GM18907 (cell line): ENCODE measurements around the gene RHBDD1.
A peak's percentile ranks its signal among the peaks of the same experiment; 100 is the strongest.
"Not testable (repeated sequence)": the region's sequence is repeated elsewhere in the genome, so short reads cannot be mapped to it uniquely, and the experiment has no call there.

Source experiments
- ATAC-seq: cut with Tn5 transposase; IDR thresholded peaks from one replicate; pipeline ENCODE4 v1.9.1; 2021; ENCODE audit warnings: mild to moderate bottlenecking, moderate library complexity; ENCODE audit not compliant: unreplicated experiment

RHBDD1 gene

DNA sequence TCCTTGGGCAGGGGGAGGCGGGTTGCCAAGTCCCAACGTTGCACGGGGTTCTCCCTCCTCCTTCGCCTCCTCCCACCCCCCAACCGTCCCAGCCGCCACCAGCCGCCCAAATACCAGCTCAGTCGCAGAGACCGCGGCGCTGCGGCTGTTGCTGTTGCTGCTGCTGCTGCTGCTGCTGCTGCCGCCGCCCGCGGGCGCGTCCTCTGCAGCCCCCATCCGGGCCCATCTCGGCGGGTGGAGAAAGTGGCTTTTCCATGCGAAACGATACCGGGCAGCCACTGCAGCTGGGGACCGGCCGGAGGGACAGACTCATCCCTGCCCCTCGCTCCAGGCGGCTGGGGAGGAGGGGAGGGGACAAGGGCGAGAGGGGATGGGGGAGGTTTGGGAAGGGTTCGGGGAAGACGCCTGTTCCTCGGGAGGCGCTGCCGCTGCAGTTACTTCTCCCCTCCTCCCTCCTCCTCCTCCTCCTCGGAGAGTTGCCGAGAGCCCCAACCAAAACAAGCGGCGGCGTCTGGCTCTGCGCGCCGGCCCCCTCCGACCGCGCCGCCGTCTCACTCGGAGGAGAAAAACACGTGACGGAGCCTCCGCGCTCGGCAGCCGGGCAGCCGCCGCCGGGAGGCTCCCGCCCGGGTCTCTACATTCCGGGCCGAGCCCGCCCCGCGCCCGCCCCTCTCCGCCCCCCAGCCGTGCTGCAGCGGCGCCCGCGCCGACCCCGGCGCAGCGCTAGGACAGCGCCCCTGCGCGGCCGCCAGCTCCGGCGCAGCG is 36.5 kb upstream of the RHBDD1 start, which contains the start of gene IRS1:
IRS1 (minus strand) TSS at position 610 of the 765 bp plus-strand sequence. CDS start 1,082 bp downstream, outside the sequence.
- ATAC-seq = peak; percentile 37

DNA sequence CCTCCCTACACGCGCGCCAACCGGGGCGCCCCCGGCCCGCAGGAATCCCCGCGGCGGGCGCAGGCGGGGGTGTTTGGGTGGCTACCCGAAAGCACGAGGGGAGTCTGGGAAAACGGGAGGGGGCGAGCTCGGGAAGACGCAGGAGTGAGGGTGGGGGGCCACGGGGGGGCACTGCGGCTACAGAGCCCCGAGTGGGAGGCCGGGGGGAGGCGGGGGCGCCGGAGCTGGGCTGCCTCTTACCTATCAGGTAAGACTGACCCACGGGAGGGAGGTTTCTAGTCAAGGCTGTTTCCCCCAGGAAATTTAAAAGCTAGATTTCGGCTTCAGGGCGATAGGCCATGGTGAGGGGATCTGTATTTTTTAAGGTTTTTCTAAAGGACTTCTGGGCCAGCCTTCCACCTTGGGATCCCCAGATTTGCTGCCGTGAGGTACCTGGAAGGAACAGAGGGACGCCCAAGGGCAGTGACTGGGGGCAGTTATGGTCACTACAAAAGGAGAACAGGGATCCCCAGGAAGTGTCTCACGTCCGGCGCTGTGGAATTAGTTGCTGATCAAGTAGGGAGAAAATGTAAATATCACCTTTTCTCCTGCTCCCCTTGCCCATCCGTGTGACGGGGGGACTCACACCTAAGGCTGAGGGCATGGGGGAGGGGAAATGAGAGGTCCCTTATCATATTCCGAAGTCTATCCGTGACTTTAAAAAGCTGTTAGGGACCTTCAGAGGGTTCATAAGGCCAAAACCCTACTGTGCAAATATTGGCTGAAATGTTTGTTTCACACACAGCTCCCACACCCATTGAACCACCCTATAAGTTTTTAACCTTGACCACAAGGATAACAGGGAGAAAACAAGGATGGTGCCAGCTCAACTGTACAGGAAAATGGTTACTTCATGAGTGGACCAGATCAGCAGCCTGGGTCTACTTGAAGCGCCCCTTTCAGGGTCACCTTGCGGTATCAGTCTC is 35.6 kb upstream of the RHBDD1 start:
- ATAC-seq = no peak

DNA sequence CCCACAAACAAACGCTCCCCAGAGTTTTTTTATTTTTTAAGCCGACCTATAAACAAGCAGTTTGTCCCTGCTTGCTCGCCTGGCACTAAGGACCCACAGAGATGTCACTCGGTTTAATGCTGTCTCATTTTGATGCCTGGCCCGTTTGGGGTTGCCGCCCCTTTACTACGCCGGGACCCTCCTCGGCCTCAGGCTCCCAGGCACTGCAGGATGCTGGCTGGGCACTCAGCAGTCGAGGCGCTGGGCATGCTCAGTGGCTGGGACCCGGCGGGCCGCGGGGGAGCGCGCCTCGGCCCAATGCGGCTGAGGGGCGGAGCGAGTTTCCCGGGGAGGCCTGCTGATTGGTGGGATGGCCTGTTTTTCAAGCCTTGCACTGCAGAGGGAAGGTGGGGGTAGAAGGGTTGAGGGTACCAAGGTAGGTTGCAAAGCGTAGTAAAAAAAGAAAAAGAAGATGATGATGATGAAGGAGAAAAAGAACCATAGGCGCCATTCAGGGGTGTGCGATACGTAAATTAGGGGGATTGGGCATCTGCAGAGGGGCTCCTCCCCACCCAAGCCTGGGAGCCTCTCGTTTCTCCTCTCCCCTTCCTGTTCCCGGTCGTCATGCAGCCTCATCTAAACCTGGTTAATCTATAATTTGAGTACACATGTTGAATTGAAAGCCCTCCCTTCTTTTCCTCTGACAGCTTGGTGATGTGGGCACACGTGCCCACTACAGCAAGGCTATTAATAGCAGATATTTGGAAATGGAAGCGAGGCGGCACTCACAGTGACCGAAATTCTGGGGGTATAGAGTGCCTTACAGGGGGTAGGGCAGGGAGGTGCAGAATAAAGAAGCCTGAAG is 34.7 kb upstream of the RHBDD1 start:
- peak; percentile 85 for ATAC-seq

DNA sequence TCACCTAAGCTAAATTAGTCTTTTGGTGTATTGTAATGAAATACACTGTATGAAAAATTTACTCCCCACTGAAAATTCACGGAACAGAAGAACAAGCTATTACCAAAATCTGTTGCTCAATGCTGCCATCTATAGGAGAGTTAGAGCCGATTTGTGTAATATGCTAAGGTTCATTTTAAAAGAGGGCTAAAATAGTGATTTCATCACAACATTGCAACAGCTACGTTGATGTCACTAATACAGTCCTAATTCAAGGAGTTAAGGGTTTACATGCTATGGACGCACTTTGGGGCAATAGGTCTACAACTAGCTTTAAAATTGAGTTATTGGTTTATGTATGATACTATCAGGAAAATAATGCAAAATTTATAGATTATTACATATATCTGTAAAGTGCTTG is 33.3 kb upstream of the RHBDD1 start:
- ATAC-seq = no peak

DNA sequence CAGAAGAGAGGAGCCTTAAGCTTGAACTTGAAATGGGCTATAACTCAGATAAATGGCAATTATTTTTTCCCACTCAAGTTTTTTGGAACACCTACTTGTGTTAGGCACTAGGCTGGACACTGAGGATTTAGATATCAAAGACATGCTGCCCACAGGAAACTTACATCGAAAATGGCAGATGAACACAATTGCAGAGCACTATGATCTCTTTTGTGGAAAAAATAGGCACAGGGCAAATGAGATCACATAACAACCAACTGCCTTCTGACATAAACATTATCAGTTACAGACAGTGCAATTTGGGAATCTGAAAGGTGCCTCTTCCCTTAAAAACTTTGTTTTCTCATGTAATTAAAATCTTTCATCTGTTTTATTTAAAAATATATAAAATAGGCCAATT is 32.4 kb upstream of the RHBDD1 start:
- ATAC-seq = no peak

DNA sequence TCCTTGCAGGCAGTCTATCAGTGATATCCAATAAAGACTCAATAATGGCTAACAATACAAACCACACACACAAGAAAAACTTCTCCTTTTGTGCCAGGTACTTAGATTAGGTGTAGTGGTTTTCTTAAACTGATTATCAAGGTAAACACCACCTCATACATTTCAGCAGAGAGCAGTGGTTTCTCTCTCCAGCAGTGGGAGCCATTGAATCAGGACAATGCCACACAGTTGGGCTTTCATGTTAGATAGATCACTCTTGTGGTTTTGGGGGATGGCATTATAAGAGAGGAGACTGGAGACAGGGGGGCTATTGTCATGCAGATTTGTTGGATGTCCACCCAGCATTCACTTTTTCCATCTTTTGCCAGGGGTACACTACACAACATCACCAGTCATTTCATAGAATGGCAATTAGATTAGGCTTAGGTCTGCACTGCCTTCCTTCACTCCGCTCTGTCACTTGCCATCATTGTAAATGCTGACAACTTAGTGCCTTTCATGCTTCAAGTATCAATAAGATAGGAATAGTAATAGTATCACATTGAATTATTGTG is 22.6 kb upstream of the RHBDD1 start:
- peak; percentile 56 for ATAC-seq

DNA sequence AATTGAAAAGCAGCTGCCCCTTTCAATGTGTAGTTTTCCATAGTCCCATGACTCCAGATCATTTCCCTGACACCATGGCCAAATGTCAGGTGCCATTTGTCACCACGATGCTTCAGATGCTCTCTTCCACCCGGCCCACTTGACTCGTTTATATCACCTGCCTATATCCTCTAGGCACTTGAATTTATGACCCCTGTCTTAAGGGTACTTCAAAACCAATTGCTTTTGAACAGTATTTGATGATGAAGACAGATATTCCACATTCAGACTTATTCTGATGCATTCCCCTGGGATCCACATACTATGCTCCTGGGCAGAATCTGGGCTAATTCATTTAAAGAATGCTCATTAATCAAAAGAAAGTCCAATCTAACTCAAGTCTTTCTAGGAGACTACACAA is 16.9 kb upstream of the RHBDD1 start:
- no peak for ATAC-seq

DNA sequence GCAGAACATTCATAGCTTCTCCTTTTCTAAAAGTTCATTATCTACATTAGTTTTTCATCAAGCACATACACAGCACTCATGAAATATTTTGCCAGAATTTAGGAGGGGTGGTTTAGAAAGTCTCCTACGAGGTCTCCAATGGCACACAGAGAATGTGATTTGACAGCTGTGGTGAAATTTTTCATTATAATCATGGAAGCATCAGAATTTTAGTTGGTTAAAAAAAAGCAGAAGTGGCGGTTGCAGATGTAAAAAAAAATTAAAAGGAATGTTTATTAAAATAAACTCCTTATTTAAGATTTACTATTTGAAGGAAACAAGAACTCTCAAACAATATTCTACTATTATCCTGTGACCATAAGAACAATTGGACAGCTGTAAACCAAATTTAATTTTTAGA is 10.8 kb upstream of the RHBDD1 start:
- no peak for ATAC-seq

DNA sequence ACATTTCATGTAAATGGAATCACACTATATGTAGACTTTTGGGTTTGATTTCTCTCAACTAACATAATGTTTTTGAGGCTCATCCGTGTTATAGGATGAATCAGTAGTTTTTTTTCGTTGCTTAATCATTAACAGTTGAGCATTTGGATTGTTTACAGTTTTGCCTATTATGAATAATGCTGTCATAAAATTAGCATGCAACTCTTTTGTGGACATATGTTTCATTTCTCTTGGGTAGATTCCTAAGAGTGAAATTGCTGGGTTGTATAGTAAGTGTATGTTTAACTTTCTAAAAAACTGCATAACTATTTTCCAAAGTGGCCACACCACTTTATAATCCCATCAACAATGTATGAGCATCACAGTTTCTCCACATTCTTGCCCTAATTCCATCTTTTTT is 7.7 kb upstream of the RHBDD1 start:
- ATAC-seq = no peak

DNA sequence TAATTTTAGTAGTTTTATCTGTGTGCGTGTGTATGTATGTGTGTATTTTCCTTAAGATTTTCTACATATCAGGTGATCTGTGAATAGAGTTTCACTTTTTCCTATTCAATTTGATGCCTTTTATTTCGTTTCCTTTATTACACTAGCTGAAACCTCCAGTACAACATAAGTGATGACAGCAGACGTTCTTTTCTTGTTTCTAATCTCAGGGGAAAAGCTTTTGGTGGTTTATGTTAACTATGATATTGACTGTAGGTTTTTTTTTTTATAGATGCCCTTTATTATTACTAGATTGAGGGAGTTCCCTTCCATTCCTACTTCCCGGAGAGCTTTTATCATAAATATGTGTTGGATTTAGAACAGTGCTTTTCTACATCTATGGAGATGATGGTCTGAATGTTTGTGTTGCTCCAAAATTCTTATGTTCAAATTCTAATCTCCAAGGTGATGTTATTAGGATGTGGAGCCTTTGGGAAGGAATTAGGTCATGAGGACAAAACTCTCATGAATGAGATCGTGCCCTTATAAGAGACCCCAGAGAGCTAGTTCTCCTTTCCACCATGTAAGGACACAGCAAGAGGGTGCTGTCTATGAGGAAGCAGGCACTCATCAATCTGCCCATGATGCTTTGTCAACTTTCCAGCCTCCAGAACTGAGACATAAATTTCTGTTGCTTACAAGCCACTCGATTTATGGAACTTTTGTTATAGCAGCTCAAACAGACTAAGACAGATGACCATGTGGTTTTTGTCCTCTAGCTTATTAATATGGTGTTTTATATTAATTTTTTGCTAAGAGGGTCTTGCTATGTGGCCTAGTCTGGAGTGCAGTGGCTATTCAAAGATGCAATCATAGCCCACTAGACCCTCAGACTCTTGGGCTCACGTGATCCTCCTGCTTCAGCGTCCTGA is 5.9 kb upstream of the RHBDD1 start:
- no peak for ATAC-seq

DNA sequence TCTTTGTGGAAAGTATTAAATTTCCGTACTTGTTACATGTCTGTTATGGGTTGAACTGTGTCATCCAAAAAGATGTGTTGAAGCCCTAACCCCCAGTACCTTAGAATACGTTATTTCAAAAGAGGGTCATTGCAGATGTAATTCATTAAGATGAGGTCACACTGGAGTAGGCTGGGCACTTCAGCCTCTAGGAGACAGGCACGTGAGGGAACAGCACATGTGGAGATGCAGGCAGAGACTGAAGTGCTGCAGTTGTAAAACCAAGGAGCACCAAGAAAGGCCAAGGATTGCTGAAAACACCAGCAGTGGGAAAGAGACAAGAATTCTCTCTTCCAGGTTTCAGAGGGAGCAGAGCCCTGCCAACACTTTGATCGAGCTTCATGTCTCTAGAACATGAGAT is 4.6 kb upstream of the RHBDD1 start:
- ATAC-seq = no peak

DNA sequence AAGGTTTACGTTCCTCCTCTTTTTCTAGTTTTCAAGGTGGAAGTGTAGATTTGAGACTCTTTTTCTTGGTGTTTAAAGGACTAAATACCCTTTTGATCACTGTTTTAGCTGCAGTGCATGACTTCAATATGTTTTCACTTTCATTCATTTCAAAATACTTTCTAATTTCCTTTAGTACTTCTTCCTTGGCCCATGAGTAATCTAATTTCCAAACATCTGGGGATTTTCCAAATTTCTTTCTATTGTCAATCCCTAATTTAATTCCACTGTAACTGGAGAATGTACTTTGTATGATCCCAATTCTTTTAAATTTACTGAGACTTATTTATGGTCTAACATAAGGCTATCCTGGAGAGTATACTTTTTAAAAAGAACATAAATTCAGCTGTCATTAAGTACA is 3.8 kb upstream of the RHBDD1 start:
- no peak for ATAC-seq

DNA sequence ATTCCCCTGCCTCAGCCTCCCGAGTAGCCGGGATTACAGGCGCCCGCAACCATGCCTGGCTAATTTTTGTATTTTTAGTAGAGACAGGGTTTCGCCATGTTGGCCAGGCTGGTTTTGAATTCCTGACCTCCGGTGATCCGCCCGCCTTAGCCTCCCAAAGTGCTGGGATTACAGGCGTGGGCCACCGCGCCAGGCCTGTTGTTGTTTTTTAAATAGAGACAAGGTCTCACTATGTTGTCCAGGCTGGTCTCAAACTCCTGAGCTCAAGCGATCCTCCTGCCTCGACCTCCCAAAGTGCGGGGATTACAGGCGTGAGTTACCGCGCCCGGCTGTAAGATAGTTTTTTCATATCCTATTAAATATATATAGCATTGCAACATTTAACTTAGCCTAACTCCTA is 974 bp upstream of the RHBDD1 start:
- ATAC-seq = not testable (repeated sequence)

DNA sequence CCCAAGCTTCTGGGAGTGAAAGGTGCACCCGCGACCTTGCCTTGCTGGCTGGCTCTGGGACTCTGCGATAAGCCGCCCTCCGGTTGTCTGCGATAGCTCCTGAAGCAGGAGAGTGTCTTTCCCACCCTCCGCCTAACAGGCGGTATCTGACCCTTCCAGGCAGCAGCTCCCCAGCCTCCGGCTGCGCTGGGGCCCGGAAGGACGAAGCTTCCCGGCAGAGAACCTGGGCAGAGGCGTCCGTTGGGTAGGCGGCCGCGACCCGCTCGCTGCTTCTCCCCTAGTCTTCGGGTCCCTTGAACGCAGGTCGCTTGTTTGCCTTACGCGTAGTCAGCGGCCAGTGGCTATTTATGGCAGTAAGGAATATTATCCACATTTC is 446 bp upstream of the RHBDD1 start:
- ATAC-seq = peak; percentile 32

DNA sequence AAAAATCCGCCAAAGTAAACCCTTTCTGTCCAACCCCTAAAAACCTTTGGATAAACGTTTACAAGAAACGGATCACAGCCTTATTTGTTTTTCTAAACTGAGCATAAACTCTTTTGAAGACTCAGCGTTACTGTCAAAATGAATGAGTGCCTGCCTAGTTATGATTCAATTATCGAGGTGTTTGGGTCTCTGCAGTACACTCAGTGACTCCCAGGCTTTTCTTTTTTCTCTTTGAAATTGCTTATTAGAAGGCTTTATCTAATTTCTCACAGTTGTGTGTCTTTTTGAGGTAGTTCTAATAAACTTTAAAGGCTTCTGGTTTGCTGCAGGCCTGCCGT is 663 bp downstream of the RHBDD1 start:
- peak; percentile 16 for ATAC-seq

DNA sequence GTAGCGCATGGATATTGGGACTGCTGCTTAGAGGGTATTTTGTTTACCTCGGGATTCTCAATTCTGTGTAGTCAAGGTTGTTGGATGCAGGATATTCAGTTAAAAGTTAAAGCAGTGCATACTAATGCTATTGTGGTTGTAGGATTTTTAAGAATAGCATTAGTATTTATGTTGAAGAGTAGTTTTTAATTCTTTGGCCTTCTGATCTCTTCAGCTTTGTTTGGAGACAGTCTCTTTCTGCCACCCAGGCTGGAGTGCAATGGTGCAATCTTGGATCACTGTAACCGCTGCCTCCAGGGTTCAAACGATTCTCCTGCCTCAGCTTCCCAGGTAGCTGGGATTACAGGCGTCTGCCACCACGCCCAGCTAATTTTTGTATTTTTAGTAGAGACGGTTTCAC is 1.5 kb downstream of the RHBDD1 start:
- ATAC-seq = no peak

DNA sequence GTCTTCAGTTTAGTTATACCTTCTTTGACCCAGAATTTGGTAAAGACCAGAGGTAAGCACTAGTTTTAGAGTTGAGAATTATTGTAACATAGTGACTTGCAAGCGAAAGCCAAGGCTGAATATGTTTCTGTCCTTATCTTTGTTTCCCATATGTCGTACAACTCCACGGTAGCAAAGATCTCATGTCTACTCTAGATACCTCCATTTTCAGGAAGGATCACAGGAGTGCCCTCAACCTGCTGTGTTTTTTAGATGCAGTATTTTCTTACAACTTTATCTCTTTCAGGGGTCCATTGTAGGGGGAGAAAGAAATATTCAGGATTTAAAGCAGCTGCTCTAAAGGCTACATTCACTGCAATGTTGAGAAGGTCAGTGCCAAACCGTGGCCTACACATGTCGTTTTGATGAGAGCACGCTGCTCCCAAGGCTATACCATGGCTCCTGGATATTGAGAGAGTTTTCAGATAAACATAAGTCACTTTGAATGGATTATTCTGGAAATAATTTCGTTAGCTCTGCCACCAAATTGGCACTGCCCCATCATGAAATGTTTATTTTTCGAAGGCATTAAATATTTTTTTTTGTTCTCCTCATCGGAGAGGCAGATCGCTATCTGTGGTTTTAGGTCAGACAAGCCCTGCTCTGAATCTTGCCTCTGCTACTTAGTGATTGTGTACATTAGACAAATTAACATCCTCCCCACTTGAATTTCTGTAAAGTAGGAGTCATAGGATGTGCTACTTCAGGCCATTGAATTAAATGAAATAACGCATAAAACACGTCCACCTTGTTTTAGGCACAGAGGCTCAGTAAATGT is 2.1 kb downstream of the RHBDD1 start:
- no peak for ATAC-seq

DNA sequence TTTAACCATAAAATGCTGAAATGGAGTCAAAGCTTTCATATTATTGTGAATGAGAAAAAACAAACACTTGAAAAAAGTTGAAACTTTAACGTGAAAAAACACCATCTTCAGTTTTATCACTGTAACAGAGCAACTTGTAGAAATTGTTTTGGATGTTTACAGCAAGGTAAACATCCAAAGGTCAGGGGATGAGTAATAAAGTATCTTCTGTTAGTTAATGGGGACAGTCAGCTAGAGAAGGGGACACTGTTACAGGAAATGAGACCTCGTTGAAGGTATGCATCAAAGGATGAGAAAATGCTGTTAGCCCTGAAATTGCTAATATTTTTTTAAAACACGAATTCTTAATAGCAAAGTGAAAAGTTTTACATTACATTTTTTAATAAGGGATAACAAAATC is 2.9 kb downstream of the RHBDD1 start:
- ATAC-seq = no peak

DNA sequence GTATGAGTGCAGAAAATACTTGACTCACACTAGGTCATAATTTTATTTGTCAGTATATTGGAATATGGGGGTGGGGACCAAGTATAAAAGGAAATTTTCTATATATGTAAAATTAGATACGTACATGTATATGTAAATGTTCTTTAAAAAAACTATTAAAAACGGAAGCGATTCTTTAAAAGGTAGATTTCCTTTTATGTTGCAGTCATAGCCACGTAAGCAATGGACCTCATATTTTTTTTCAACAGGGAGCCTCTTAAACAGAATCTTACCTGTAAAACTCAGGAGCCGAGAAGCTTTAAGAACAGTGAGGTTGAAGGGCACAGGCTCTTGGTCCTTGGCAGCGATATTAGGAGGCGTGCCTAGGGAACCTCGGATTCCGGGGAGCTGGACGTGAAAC is 3.3 kb downstream of the RHBDD1 start:
- no peak for ATAC-seq
